ENCODE results near the gene INSC.

GRCh38 chr11:15093432-15093831, 21.3 kb upstream of the INSC start:
- TF ChIP-seq TAF1 (IDR thresholded peaks at IDR 0.05; ENCODE audit: low read depth, low read length) (no peak), POLR2A (IDR thresholded peaks at IDR 0.05; ENCODE audit: low read depth, low read length) (no peak), POLR2AphosphoS5 (IDR thresholded peaks at IDR 0.05; ENCODE audit: low read depth, low read length) (no peak), PAX5 (IDR thresholded peaks at IDR 0.05; ENCODE audit: insufficient read depth, low read length, severe bottlenecking) (no peak)

Measured in GM12891 (cell line).